AG09309 (cell line): Measurements from ENCODE around the gene KIF6.
"Not testable (repeated sequence)": the region's sequence is repeated elsewhere in the genome, so short reads cannot be mapped to it uniquely, and the experiment has no call there.

ENCODE experiments used
- DNase-seq: peaks from one replicate; pipeline ENCODE4 v3.0.0-alpha.2; 2010; ENCODE audit warnings: low read depth
- H3K4me3 ChIP-seq: 2 replicates; pipeline ENCODE4 v1.5.1; 2011; ENCODE audit warnings: mild to moderate bottlenecking, low read depth, low read length, moderate library complexity; ENCODE audit not compliant: control insufficient read depth
- TF ChIP-seq, protein P1 (sequence below): IDR thresholded peaks from 2 replicates; pipeline ENCODE4 v1.5.1; 2011; ENCODE audit warnings: mild to moderate bottlenecking, low read depth, low read length, inconsistent platforms; ENCODE audit not compliant: insufficient read depth, control insufficient read depth; ENCODE audit errors: missing control alignments

Gene KIF6

DNA sequence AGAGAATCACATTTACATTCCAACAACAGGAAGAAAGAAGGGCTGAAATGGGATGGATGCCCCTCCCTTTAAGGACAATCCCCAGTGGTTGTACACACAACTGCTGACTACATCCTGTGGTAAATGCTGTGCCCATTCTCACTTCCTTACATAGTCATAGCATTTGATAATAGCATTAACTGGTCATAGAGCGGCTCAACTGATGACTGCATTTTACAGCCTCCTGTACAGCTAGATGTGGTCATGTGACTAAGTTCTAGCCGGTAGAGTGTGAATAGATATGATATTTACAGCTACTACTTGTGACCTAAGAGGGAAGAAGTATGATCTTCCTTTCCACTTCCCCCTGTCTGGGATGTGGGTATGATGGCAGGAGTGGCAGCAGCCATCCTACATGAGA lies 435.7 kb downstream of the KIF6 start:
- no peak for DNase-seq
- TF ChIP-seq, protein P1, sequence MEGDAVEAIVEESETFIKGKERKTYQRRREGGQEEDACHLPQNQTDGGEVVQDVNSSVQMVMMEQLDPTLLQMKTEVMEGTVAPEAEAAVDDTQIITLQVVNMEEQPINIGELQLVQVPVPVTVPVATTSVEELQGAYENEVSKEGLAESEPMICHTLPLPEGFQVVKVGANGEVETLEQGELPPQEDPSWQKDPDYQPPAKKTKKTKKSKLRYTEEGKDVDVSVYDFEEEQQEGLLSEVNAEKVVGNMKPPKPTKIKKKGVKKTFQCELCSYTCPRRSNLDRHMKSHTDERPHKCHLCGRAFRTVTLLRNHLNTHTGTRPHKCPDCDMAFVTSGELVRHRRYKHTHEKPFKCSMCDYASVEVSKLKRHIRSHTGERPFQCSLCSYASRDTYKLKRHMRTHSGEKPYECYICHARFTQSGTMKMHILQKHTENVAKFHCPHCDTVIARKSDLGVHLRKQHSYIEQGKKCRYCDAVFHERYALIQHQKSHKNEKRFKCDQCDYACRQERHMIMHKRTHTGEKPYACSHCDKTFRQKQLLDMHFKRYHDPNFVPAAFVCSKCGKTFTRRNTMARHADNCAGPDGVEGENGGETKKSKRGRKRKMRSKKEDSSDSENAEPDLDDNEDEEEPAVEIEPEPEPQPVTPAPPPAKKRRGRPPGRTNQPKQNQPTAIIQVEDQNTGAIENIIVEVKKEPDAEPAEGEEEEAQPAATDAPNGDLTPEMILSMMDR, result no peak
- no peak overlapping the region for H3K4me3 ChIP-seq

DNA sequence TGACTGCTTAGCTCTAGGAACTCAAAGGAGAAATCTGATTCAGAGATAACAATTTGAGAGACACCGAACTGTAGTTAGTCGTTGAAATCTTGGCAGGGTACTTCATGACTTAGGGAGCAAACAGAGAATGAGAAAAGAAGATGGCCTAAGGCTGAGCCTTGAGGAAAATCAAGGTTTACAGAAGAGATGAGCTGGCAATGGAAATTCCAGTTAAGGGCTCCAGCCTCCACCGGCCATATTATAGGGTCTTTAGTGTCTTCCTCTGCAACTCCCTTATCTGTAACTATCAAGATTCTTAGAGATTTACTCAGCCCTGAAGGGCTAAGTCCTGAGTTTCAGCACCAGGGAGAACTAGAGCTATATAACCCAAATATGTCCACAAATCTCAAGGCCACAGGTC lies 437.6 kb downstream of the KIF6 start:
- DNase-seq, result no peak
- no peak overlapping the region for H3K4me3 ChIP-seq
- TF ChIP-seq, protein P1, result no peak

DNA sequence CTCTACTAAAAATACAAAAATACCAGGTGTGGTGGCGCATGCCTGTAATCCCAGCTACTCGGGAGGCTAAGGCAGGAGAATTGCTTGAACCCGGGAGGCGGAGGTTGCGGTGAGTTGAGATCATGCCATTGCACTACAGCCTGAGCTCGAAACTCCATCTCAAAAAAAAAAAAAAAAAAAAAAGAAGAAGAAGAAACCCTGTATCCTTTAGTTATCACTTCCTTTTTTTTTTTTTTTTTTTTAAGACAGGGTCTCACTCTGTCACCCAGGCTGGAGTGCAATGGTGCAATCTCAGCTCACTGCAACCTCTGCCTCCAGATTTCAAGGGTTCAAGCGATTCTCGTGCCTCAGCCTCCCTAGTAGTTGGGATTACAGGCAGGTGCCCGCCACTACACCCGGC lies 438.6 kb downstream of the KIF6 start:
- H3K4me3 ChIP-seq, result not testable (repeated sequence)

DNA sequence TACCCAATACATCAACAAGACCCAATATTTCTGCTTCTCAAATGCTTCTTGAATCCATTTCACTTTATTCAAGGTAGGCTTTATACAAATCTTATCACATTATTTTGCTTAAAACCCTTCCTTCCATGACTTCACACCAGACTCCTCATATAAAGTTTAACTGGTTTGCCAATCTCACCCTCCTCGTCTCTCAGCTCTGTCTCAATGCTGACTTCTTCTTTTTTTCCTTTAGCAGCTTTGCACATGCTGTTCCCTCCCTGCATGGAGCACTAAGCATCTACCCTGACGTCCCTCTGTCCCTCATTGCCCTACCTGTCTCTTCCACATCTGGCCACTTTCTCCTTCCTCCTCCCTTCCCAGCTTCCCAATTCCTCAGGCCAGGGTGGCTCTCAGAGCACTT lies 442.4 kb downstream of the KIF6 start:
- TF ChIP-seq, protein P1, result no peak
- H3K4me3 ChIP-seq, result no peak overlapping the region
- no peak for DNase-seq

More for the DNA sequence above, 438.6 kb downstream of the KIF6 start:
- DNase-seq, result not testable (repeated sequence)

DNA sequence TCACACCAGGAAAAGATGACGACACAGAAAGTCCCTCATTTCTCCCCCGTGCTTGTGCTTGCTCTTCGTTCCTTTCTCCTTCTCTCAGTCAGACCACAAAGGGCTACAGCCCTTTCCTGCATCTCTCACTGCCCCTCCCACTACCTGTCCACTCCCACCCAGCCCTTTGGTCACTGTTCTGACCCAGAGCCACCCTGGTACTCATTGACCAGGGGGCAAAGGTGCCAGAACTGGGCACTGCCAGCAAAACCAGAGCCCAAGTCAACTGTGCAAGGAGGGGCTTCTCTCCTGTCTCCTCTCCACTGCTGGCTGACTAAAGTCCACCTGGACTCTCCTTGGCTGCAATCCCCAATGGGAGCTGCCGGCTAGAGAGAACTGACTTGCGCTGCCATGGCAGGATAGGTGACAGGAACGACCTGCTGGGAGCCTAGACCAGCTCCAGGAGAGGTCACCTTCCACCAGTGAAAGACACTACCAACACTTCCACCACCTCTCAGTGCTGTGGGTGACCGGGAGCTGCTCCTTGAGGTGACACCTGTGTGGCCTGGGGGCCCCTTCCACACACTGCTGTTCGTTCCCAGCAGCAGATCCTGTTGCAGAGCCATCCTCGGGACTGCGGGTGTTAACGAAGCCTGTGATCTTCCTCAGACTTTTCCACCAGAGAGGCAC lies 443.8 kb downstream of the KIF6 start:
- TF ChIP-seq, protein P1, result no peak
- no peak overlapping the region for H3K4me3 ChIP-seq
- DNase-seq, result no peak

DNA sequence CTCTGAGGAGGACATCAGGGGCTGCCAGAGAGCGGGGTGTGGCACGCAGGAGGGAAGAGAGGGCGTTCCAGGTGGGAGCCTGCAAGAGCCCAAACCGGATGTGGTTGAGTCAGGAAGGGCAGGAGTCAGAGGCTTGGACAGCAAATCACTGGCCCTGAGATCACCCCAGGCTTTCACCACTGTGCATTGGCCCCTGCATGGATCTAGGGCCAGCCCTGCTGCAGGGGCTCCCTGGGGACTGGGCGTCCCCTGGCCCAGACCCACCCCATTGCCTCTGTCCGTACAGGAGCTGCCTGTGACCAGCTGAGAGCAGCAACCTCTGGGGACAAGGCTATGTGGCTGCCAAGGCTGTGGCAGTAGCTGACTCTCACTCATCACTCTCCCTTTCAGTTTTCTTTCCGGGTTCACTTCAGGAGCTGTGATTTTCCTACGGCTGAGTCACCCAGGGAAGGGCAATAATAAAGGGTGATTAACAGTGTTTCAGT lies 444.9 kb downstream of the KIF6 start:
- TF ChIP-seq, protein P1, result no peak
- no peak for DNase-seq
- no peak overlapping the region for H3K4me3 ChIP-seq
